ENCODE data around the gene DCST1. TPM values are rescaled to one million over a fixed set of nuclear protein-coding genes. Genes with fewer than 3 reads are reported as not detected.
A peak's percentile ranks its signal among the peaks of the same experiment; 100 is the strongest.

Gene DCST1
- total and polyA plus RNA-seq, 2 of the 13 experiments (the other 11 are each of a cell fraction or from before 2014, with no cell fraction given), result 0.04 TPM; not detected in 1

GRCh38 chr1:155001675-155002463, 31.8 kb upstream of the DCST1 start (continued):
- TF ChIP-seq ZNF276 (CRISPR knock-in tag; IDR thresholded peaks at IDR 0.05; ENCODE audit: low read depth) (peak; percentile 100), PHF8 (CRISPR knock-in tag; IDR thresholded peaks at IDR 0.05) (peak; percentile 60), PRMT3 (CRISPR knock-in tag; IDR thresholded peaks at IDR 0.05; ENCODE audit: borderline replicate concordance, low read depth) (no peak), TFDP2 (CRISPR knock-in tag; IDR thresholded peaks at IDR 0.05) (no peak), ZNF691 (CRISPR knock-in tag; IDR thresholded peaks at IDR 0.05; ENCODE audit: borderline replicate concordance, low read depth) (0 out of 2 replicates have a peak, but pooled peaks have one; percentile 14), EP300 (IDR thresholded peaks at IDR 0.05; ENCODE audit: low read depth in 2 of 2, low read length in 2 of 2) (peak in 1 of 2 experiments; percentile 7; a peak in 1 of 4 replicates), EP300 (CRISPR knock-in tag; IDR thresholded peaks at IDR 0.05; ENCODE audit: borderline replicate concordance) (no peak), HINFP (CRISPR knock-in tag; IDR thresholded peaks at IDR 0.05; ENCODE audit: low read depth) (no peak), ZNF644 (CRISPR knock-in tag; IDR thresholded peaks at IDR 0.05; ENCODE audit: low read depth) (no peak), ZNF788 (CRISPR knock-in tag; IDR thresholded peaks at IDR 0.05; ENCODE audit: borderline replicate concordance) (no peak), POGK (CRISPR knock-in tag; conservative IDR thresholded peaks at IDR 0.05) (no peak), ATAD3A (CRISPR knock-in tag; IDR thresholded peaks at IDR 0.05) (no peak), CREM (IDR thresholded peaks at IDR 0.05) (peak; percentile 52; the same call in 1 of the 2 replicates), CREM (CRISPR knock-in tag; IDR thresholded peaks at IDR 0.05) (no peak), SNAPC5 (CRISPR knock-in tag; IDR thresholded peaks at IDR 0.05; ENCODE audit: borderline replicate concordance) (no peak), GATAD2A (CRISPR knock-in tag; IDR thresholded peaks at IDR 0.05) (0 out of 2 replicates have a peak, but pooled peaks have one; percentile 0), ZBTB26 (CRISPR knock-in tag; IDR thresholded peaks at IDR 0.05; ENCODE audit: borderline replicate concordance) (0 out of 2 replicates have a peak, but pooled peaks have one; percentile 1), MBD4 (IDR thresholded peaks at IDR 0.05; ENCODE audit: borderline replicate concordance, low read length) (no peak), RXRB (CRISPR knock-in tag; IDR thresholded peaks at IDR 0.05; ENCODE audit: borderline replicate concordance) (peak; percentile 15; the same call in 1 of the 2 replicates), SP2 (CRISPR knock-in tag; IDR thresholded peaks at IDR 0.05) (peak; percentile 93)
